ENCODE measurements around the gene ANGPTL2.

Gene ANGPTL2

DNA sequence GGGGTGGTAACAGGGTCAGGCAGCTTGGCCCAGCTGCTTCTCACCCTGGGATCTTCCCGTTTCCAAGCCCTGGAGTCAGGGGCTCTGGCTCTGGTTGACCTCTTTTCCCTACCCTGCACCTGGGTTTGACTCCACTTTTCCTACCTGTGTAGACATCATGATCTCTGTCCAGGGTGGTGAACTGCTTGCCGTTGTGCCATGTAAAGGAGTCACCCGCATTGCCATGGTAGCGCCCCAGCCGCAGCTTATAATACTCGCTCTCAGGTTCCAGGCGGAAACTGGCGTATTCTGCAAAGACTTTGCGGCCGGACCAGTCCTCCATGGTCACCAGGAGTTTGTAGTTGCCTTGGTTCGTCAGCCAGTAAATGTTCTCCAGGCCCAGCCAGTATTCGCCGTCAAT, 30.9 kb downstream of the ANGPTL2 start:
- no peak for DNase-seq

DNA sequence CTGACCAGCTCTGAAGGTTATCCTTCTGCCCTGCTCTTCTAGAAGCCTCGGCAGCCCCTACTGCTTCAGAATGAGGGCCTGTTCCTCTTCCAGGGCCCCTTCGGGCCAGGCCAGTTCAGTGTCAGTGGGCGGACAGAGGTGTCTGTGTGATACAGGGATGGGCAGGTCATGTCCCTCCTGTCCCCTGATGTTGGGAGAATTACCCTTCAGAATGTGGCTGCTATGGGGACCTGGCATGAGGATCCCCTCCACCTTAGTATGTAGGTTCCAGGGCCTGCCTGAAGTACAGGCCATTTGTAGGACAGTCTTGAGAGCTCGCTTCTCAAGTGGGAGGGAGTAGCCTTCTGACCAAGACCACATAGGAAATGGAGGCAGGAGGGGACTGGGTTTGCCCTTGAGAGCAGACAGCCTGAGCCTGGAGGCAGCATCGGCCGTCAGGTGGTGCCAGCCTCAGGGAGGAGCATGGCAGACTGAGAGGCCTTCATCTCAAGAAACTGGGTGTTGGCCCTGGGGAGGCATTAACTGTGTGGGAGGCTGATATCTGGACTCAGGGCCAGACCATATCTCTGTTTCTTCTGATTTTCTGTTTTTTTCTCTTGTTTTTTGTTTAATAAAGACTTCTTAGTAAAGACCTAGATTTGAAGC, 32.0 kb downstream of the ANGPTL2 start:
- no peak for DNase-seq

GRCh38 chr9:127089631-127090081, 32.8 kb downstream of the ANGPTL2 start:
- DNase-seq = no peak

GRCh38 chr9:127088724-127089615, 33.5 kb downstream of the ANGPTL2 start:
- DNase-seq = no peak

- DNase-seq = no peak
These were observed 34.6 kb downstream of the ANGPTL2 start for GRCh38 chr9:127087836-127088235.

DNA sequence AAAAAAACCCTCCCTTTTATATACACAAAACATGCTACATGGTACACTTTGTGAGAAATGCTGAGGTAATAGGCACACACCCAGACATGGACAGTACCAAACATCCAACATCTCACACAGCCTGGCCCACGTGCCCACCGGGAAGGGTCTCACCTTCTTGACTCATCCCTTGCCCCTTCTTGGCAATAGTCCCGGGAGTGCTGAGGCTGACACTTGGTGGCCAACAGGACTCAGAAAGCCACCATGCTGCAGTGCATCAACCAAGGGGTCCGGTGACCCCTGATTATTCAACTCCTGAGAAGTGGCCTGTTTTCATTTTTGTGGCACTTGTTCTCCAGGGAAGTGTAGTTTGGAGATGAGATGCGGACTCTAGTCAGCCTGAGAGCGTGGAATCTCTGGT, 35.0 kb downstream of the ANGPTL2 start:
- DNase-seq = no peak

DNA sequence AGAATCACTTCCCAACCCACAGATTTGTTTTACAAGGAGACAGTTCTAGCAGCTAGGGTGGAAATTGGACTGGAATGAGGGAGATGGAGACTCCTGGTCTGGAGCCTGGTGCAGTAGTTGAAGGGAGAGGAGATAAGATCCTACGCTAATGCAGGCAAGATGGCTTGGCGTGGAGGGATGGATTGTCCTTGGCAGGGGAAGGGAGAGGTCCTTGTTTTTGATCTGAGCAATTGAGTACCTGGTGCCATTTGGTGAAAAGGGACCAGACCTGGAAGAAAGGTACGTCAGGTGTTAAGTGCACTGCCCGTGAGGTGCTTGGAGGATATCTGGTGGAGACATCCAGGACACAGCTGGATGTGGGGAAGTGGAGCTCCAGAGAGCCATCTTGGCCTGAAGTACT, 35.7 kb downstream of the ANGPTL2 start:
- no peak for DNase-seq

- no peak for DNase-seq
These were observed 37.2 kb downstream of the ANGPTL2 start for GRCh38 chr9:127085186-127085585.

DNA sequence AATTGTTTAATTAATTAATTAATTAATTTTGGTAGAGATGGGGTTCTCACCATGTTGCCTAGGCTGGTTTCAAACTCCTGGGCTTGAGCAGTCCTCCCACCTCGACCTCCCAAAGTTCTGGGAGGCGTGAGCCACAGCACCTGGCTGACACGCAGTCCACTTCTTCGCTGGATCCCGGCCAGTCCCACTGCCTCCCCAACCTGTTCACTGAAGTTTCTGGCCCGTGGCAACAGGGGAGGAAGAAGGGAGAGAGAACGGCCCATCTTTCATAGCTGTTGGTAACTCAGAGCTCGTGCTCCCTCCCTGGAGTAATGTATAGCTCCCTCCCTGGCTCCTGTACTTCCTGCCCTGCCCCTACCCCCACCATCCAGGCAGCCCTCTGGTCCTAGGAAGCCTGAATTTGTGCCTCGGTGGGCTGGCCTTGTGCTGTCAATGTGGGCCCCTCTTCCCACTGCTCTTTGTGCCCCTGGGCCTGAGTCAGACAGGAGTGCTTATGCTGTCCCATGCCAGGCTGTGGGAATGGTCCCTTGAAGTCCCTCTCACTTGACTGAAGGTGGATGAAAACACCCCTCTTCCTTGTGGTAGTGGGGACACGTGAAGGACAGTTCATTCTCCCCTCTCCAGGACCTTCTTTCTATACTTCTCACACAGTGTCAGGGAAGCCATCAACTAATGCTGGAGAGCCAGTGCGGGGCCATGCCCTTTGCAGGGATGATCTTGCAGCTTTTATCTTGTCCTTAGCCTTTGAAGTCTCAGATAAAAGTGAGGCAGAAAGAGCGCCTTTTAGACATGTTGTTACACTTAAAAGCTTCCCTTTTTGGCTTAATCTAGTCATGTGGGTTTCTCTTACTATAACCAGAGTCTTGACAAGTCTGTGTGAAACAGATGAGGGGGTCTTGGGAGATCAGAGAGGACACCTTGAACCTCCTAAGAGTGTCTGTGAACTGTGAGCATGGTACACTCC, 38.1 kb downstream of the ANGPTL2 start:
- no peak for DNase-seq

GRCh38 chr9:127083138-127083980, 39.1 kb downstream of the ANGPTL2 start:
- no peak for DNase-seq

DNA sequence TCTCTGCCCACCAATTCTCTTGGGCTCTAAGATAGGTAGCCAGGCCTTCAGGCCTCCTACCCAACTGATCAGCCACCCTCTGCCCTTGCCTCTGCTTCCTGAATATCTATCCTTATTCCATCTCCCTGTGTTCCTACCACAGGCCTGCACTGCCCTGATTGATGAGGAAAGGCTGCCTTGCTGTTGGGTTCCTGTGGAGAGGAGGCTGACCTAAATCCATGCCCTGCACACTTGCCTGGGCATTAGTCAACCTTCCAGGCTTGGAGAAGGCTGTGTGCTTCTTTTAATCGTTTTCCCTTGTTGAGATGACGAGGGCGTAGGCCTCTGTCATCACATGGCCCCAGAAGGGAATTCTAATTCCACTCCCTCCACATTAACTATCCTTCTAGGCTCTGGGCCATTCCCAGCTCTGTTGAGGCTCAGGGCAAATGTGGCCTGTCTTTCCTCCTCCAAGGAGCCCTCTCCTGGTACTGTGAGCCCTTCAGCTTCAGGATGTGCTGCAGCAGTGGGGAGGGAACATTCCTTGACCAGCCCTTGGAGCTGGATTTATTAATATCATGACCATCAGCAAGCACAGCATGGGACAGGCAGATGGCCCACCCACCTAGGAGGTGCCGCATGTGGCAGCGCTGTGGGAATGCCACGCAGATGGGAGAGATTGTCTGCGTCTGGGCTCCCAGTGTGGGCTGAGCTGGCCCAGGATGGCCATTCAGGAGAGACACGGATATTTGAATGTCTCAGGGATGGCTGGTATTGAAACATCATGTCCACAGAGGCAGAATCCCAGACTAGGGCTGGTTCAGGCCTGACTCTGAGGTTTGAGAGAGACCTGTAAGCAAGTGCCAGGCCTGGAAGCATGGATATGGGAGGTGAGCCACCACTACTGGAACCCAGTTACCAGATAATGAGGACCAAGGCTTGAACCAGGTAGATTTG, 40.9 kb downstream of the ANGPTL2 start:
- no peak for DNase-seq

DNA sequence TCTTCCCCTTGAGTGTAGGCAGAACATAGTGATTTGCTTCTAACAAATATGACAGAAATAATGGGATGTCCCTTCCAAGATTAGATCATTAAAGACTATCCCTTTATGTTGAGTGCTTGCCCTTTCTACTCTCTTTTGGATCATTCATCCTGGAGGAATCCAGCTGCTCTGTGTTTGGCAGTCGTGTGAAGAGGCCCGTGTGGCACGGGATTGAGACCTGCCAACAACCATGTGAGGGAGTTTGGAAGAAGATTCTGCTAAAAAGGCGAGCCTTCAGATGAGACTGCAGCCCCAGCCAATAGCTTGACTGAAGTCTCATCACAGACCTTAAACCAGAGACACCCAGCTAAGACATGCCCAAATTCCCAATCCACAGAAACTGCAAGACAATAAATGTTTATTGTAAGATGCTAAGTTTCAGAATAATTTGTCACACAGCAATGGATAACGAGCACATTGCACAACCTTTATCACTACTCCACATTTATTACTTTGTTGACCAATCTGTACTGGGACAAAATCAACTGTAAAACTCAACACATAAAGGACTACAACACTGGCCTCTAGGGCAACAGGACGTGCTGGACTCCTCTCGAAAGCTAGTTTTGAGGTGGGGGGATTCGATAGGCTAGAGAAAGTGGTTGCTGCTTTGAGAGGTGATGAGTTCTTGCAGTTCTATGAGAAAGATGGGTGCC, 42.8 kb downstream of the ANGPTL2 start:
- no peak for DNase-seq

DNA sequence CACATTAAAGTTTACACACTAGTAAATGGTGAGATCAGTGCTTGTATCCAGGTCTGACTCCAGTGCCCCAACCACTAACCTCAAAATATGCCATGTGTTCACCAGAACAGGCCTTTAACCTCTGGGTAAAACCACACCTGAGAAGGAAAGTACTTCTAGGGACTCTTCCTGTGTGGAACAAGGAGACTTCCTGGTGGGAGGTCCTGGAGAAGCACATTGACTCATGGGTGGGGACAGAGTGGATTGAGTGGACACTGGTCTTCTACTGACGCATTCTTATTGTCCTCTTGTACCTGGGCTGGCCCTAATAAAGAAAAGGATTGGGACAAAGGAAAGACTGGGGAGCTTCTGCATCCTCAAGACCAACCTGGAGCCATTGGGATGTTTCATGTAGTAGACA, 43.4 kb downstream of the ANGPTL2 start:
- DNase-seq = no peak

DNA sequence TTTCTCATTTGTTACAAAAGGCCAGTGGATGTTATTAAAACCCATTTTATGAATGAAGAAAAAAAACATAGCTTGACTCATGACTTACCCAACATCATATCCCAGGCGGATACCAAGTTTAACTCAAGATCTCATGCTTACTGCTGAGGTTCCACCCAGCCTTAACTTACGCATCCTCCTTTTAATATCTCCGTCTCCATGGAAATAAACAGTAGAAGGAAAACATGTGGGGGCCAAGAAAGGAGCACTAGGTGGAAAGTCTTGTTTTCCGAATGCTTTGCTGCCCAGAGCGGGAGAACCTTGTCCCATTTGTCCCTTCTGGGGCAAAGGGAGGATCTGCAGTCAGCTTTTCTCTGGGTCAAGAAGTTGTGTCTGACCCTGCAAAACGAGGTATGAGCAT, 44.1 kb downstream of the ANGPTL2 start:
- DNase-seq = no peak

DNA sequence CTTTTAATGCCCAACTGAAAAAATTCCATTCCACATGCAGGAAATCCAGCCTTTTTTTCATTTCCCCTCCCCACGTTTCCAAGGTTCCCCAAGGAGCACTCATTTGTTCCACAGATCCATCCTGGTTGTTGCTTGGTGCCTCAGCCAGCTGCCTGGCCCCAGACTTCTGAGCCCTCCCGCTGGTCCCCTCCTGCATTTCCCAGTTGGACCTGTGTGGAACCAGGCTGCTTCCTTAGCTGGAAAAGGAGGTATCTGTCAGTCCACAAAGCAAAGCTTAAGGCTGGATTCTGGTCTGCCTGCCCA, 44.8 kb downstream of the ANGPTL2 start:
- DNase-seq = no peak

- no peak for DNase-seq
These were observed 45.4 kb downstream of the ANGPTL2 start for GRCh38 chr9:127076860-127077643.

DNA sequence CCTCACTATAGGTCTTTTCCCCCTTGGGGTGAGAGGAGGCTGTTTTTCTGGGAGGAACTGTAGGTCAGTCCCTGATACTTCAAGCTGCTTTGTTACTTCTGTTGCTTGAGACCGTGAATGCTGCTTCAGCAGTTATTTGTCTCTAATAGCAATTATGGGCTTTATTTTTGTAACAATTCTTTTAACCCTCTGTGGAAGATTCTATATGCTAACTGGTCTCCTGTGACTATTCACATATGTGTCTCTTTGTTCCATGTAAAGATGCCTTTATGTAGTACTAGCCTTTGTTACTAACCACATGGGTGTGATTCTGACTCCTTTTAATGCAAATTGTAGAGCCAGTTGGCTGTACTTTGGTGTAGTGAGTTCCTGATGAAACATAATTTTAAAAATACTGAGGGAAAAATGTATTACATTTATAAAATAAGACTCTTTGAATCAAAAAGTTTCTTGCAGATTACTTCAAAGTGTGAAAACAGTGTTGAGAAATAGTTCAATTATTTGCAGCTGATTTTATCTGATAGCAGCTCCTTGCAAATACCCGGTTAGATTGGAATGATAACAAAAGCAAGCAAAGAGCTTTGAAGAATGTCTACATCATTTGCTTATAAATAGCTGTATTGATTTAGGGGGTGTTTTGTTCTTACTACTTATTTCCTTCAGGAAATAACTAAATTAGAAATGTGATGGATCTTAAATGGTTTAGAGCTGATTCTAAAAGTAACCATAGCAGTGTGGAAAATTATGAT, 46.6 kb downstream of the ANGPTL2 start:
- DNase-seq = no peak

DNA sequence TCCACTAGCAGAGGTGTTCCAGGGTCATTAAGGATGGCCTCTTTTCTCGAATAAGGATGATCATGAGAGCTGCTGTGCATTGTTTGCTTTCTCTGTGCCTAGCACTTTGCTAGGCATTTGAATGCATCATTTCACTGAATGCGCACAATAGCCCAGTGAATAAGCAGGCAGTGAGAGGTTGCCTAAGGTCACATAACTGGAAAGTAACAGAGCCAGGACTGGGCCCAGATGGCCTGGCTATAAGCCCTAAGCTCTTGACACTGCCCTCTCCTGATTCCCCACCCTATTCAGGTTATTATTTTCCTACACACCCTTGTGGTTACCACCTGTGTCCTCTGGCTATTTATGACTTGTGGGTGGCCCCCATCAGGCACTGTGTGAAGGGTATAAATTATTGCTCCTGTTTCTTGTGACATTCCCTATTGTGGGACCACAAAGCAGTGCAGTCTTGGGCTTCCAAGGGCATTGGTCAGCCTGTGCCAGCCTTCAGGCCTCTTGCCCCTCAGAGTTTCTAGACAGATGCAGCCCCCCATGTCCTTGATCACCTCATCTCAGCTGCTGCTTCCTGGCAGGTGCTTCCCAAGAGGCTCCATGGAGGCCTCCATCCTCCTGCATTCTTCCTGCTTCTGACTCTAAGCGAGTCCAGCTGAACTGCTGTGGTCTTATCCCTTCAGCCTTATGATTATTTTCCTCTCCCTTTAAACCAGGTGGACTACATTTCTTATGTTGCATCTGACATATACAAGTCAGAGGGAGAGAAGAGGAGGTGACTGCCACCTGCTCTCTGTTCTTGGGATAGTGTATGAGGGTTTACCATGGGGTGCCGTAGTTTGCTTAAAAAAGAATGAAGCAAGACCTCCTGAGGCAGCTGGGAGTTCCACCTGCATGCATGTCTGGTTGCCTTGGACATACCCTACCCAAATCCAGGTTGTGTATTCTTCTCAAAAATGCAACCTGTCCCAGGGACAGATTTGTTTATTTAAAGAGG, 47.6 kb downstream of the ANGPTL2 start:
- no peak for DNase-seq
